GM20000 (cell line): ENCODE data around the gene DCAF17.
"Not testable (repeated sequence)": the region's sequence is repeated elsewhere in the genome, so short reads cannot be mapped to it uniquely, and the experiment has no call there.

Source experiments
- DNase-seq: peaks from one replicate; pipeline ENCODE4 v3.0.0; 2012; ENCODE audit warnings: low spot score
- TF ChIP-seq, protein P1 (sequence below): IDR thresholded peaks from 2 replicates; pipeline ENCODE4 v1.5.1; 2012; ENCODE audit warnings: mild to moderate bottlenecking, control low read depth; ENCODE audit errors: extremely low read depth, missing control alignments

The DCAF17 gene

DNA sequence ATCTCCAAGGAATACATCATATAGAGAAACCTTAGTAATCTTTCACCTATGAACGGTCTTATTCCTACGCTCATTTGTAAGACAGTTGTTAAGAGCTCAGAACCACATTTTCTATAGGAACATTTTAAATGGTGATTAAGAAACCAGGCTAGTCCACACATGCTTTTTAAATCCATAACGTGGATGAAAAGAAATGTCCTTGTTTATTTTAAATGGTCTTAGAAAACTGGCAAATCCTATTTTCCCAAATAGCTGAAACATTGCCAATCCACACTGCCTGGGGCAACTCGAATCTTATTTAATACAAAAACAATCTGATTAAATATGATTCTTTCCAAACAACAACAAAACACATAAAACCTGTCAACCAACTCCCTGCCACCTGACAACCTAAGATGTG, 23.9 kb upstream of the DCAF17 start:
- DNase-seq, result no peak
- TF ChIP-seq, protein P1, sequence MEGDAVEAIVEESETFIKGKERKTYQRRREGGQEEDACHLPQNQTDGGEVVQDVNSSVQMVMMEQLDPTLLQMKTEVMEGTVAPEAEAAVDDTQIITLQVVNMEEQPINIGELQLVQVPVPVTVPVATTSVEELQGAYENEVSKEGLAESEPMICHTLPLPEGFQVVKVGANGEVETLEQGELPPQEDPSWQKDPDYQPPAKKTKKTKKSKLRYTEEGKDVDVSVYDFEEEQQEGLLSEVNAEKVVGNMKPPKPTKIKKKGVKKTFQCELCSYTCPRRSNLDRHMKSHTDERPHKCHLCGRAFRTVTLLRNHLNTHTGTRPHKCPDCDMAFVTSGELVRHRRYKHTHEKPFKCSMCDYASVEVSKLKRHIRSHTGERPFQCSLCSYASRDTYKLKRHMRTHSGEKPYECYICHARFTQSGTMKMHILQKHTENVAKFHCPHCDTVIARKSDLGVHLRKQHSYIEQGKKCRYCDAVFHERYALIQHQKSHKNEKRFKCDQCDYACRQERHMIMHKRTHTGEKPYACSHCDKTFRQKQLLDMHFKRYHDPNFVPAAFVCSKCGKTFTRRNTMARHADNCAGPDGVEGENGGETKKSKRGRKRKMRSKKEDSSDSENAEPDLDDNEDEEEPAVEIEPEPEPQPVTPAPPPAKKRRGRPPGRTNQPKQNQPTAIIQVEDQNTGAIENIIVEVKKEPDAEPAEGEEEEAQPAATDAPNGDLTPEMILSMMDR, result no peak

DNA sequence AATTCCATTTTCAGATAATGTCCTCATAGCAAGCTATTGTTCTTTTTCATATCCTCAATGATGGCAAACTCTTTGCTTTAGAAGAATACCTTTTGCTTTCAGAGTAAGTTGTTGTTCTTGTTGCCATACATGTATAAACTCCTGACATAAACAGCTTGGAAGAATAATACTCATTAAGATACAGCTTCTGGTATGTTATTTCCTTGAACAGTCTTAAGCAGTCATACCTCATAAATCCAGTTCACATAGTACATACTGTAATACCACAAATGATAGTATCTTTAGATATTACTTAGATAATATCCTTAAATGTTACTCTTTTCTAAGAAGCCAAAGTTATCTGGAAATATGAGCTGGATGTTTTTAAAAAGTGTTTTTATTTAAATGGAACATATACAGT, 23.4 kb upstream of the DCAF17 start:
- TF ChIP-seq, protein P1, result no peak
- DNase-seq, result no peak

DNA sequence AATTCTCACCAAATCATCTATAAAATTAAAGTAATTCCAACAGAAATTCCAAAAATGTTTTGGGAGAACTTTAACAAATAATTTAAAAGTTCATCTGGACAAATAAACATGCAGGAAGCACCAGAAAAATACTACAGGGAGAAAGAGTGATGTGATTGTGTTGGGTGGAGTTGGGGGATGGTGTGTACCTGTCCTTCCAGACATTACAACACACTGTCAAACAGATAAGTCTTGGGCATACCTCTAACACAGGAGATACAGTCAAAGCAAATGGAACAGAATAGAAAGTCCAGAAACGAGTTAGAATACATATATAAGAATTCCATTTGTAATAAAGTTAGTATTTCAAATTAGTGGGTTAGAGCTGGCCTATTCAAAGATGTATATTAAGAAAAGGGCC, 22.8 kb upstream of the DCAF17 start:
- TF ChIP-seq, protein P1, result no peak
- no peak for DNase-seq

DNA sequence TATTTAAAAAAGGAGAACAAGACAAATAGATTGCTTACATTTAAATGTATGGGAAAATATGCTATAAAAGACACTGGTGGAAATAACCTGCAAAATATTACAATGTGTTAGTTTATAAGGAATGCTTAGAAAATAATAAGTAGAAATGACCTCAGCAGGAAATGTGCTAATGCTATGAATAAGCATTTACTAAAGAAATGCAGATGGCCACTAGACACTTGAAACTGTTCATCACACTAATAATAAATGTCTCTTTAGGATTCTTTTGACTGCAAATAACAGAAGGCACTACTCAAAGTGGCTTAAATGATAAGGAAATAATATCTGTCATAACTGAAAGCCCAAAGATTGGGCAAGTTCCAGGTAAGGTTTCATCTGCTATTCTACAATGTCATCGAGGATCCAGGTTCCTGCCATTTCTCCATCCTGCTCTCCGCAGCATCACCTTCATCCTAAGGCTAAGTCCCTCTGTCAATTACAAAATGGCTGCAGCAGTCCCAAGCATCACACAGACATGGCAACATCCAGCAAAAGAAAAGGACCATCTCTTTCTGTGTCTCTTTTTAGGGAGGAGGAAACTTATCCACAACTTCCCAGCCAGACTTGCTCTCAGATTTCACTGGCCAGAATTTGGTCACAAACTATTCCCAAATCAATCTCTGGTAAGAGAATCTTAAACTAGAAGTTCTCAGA, 22.1 kb upstream of the DCAF17 start:
- TF ChIP-seq, protein P1, result no peak
- no peak for DNase-seq

DNA sequence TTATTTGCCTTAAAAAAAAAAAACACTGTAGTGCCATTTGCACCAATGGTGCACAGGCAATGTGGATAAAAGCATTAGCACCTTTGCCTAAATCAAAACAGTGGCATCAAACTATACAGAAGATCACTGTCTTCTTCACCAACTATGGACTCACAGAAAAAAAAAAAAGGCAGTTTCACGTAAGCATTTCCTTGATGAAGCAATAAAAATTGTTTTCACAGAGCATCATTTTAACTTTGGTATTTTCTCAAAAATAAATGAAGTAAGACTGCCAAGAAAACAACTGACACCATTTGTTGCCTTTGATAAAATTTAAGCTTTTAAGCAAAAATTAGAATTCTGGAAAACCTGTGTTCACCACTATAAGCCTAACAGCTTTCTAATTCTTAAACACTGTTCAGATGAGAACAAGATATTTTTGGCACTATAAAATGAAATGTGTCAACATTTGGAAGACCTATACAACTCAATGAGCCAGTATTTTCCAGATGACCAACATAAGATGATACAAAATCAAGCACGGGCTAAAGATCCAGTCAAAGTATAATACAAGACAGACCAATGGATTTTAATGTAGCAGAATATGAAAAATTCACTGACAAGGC, 21.4 kb upstream of the DCAF17 start:
- TF ChIP-seq, protein P1, result no peak
- no peak for DNase-seq

DNA sequence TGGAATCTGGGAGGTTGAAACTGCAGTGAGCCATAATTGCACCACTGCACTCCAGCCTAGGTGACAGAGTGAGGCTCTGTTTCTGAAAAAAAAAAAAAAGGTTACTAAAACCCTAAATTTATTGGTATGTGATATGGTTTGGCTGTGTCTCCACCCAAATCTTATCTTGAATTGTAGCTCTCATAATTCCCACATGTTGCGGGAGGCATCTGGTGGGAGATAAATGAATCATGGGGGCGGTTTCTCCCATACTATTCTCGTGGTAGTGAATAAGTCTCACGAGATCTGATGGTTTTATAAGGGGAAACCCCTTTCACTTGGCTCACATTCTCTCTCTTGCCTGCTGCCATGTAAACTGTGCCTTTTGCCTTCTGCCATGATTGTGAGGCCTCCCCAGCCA, 19.4 kb upstream of the DCAF17 start:
- not testable (repeated sequence) for DNase-seq

DNA sequence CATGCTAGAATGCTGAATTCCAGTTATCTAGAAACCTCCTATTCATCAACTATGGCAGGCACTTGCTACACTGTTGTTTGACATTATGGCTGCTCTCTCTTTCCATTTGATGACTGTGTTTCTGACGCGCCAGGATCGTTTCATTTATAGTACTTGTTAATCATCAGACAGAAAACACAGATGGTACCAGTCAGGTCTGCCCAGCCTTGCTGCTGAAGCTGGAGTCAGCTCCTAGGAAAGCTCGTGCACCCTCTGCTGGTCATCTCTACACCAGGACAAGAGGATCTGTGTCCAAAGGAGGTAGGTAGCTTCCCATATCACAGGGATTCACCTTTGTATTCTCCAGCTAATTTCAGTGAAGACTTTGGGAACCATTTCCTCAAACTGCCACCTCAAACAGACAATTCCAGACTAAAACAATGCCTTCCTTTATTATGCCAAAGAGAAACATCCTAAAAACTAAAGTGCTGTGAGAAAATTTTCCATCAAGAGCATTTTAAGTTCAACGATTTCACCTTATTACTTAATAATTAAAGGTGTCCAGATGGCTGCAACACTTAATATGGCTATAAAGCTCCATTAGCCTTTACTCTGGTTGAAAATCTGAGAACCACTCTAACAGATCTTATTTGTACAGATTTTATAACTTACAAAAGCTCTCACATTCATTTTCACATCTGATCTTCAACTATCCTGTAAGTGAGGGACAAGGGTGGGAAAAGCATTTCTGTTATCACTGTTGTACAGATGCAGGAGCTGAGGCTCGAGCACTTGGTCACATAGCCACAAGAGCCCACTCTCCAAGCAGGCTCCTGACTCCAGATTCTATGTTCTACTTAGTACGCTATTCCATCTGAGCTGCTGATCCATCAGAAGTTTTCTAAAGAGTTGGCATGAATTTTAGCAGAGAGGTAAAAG, 17.8 kb upstream of the DCAF17 start:
- TF ChIP-seq, protein P1, result peak; percentile 60
- DNase-seq, result peak; percentile 60
